ENCODE results near the gene TNFRSF6B. TPM values are rescaled to one million over a fixed set of nuclear protein-coding genes. Genes with fewer than 3 reads are reported as not detected.

TNFRSF6B gene
- polyA plus RNA-seq (2011; rRNA removed) = 0.20 and 0.22 TPM in 2 replicates
- 2.3 and 4.3 TPM in 2 replicates for polyA plus RNA-seq (2012; cell fraction: cytosol; rRNA removed)
- polyA plus RNA-seq (2012; cell fraction: nucleus; rRNA removed) = 16.7 and 55.0 TPM in 2 replicates
- 0.63 to 0.69 TPM (median 0.66 TPM) in 3 replicates for polyA plus RNA-seq (2017; fragmentation: RNase III; extraction: RNeasy Plus Mini Kit Qiagen cat#74134 plus additional on column Dnase treatment)
- polyA minus RNA-seq (2011; rRNA and poly(A)+ RNA removed) = not detected in 2 replicates

- ATAC-seq = no peak
Measured at GRCh38 chr20:63696628-63697356, at the start of gene TNFRSF6B. Gene TNFRSF6B, plus strand, starts transcription at chr20:63696652. Its CDS starts 116 bp downstream, at chr20:63696768.

GRCh38 chr20:63648190-63648589, 48.3 kb upstream of the TNFRSF6B start:
- H3K4me1 ChIP-seq = peaks cover 10% of the 10 kb centered on the region

More at GRCh38 chr20:63696628-63697356, at the start of gene TNFRSF6B:
- FAIRE-seq = no peak
- TF ChIP-seq TFCP2L1 (CRISPR knock-in tag; IDR thresholded peaks at IDR 0.05) (0 out of 2 replicates have a peak, but pooled peaks have one; percentile 19), NR3C1 (IDR thresholded peaks at IDR 0.05) (no peak), RCOR1 (IDR thresholded peaks at IDR 0.05; ENCODE audit: low read depth, low read length) (no peak), PBX3 (IDR thresholded peaks at IDR 0.05) (peak; percentile 39; the same call in 1 of the 2 replicates), POLR2AphosphoS2 (conservative IDR thresholded peaks at IDR 0.05; ENCODE audit: low read length) (0 out of 2 replicates have a peak, but pooled peaks have one; percentile 55)
- CTCF ChIA-PET = interaction anchor here (1.3 to 2.4 kb wide), 2 partner anchors 89 to 159 kb away, joined by 4 to 6 read pairs; partner anchors contain the start of gene PTK6
- Histone ChIP-seq H3K27ac (peak within 1 kb of the TSS; percentile 16 to 94; a peak in 3 of 6 replicates), H3K4me2 (no peak within 1 kb of the TSS), H3K9me3 (no peaks in the 10 kb centered on the region), H3K4me1 (peaks cover 35% of the 10 kb centered on the region), H3K4me3 (no peak within 1 kb of the TSS)
- no peak for DNase-seq (ENCODE audit: low read depth in 1 of 2, low spot score in 1 of 2)
- POLR2A ChIA-PET = interaction anchor here (3.0 kb wide), 1 partner anchor 11 kb away, joined by 38 read pairs; the partner anchor contains the start of genes ARFRP1 and ZGPAT
- WGBS (ENCODE audit: missing lambda C conversion rate) = 93% methylated on average over 44 of the region's 52 CpGs

GRCh38 chr20:63648895-63649589, 47.4 kb upstream of the TNFRSF6B start:
- H3K27ac ChIP-seq = no peak overlapping the region
- WGBS (ENCODE audit: missing lambda C conversion rate) = 78% methylated on average over 11 of the region's 11 CpGs
- no peak overlapping the region for H3K4me3 ChIP-seq
- DNase-seq (ENCODE audit: low read depth in 1 of 2, low spot score in 1 of 2) (no peak), ATAC-seq (peak in 1 of 2 experiments; percentile 10; a peak in 3 of 6 replicates), FAIRE-seq (no peak)
- ChIA-PET POLR2A (no interaction called here), CTCF (interaction anchor here (0.8 to 1.3 kb wide), 2 partner anchors 11 to 18 kb away, joined by 3 read pairs; no protein-coding TSS in a partner anchor)
- no peak overlapping the region for H3K4me2 ChIP-seq
- no peaks in the 10 kb centered on the region for H3K9me3 ChIP-seq
- H3K4me1 ChIP-seq = peaks cover 14% of the 10 kb centered on the region
- TF ChIP-seq KDM1A (IDR thresholded peaks at IDR 0.05; ENCODE audit: low read depth) (no peak), JUN (IDR thresholded peaks at IDR 0.05) (no peak), ELK1 (IDR thresholded peaks at IDR 0.05; ENCODE audit: low read depth, low read length) (no peak), CBX2 (IDR thresholded peaks at IDR 0.05; ENCODE audit: borderline replicate concordance, low read depth) (no peak), FOSL2 (IDR thresholded peaks at IDR 0.05) (no peak), FOSL2 (CRISPR knock-in tag; IDR thresholded peaks at IDR 0.05) (no peak), TFCP2L1 (CRISPR knock-in tag; IDR thresholded peaks at IDR 0.05) (no peak), MAX (IDR thresholded peaks at IDR 0.05) (no peak), SREBF2 (IDR thresholded peaks at IDR 0.05) (no peak), RARB (CRISPR knock-in tag; IDR thresholded peaks at IDR 0.05) (no peak), HOXA7 (CRISPR knock-in tag; IDR thresholded peaks at IDR 0.05) (no peak), RFX5 (IDR thresholded peaks at IDR 0.05) (no peak), EP300 (IDR thresholded peaks at IDR 0.05) (no peak), HES2 (IDR thresholded peaks at IDR 0.05) (no peak), POLR2AphosphoS2 (conservative IDR thresholded peaks at IDR 0.05; ENCODE audit: low read length) (no peak), HMGXB4 (CRISPR knock-in tag; IDR thresholded peaks at IDR 0.05; ENCODE audit: borderline replicate concordance) (no peak), HDAC2 (IDR thresholded peaks at IDR 0.05) (no peak), ATOH8 (CRISPR knock-in tag; IDR thresholded peaks at IDR 0.05; ENCODE audit: low read depth) (no peak), POLR2A (IDR thresholded peaks at IDR 0.05; ENCODE audit: low read length) (no peak)

More at GRCh38 chr20:63648190-63648589, 48.3 kb upstream of the TNFRSF6B start:
- Histone ChIP-seq H3K9me3 (no peaks in the 10 kb centered on the region), H3K27ac (no peak overlapping the region), H3K4me2 (no peak overlapping the region), H3K4me3 (no peak overlapping the region)
- TF ChIP-seq SREBF2 (IDR thresholded peaks at IDR 0.05) (no peak), HOXB5 (CRISPR knock-in tag; IDR thresholded peaks at IDR 0.05) (no peak), CBX2 (IDR thresholded peaks at IDR 0.05; ENCODE audit: borderline replicate concordance, low read depth) (no peak), E2F6 (IDR thresholded peaks at IDR 0.05; ENCODE audit: borderline replicate concordance, low read depth) (no peak)
- CTCF ChIA-PET = interaction anchor here (1.3 to 1.5 kb wide), 2 partner anchors 19 to 120 kb away, joined by 3 read pairs; no protein-coding TSS in a partner anchor
- DNase-seq (ENCODE audit: low read depth in 1 of 2, low spot score in 1 of 2) (no peak), ATAC-seq (no peak), FAIRE-seq (no peak)
- 81% methylated on average over 6 of the region's 6 CpGs for WGBS (ENCODE audit: missing lambda C conversion rate)
- POLR2A ChIA-PET = no interaction called here
